NCI-H526 (cell line): ENCODE results near the gene GRM8.

Experiments used
- DNase-seq, 2 experiments: peaks; one replicate each; lab custom pipeline; 2025; lab: John Stamatoyannopoulos, UW

The GRM8 gene

DNA sequence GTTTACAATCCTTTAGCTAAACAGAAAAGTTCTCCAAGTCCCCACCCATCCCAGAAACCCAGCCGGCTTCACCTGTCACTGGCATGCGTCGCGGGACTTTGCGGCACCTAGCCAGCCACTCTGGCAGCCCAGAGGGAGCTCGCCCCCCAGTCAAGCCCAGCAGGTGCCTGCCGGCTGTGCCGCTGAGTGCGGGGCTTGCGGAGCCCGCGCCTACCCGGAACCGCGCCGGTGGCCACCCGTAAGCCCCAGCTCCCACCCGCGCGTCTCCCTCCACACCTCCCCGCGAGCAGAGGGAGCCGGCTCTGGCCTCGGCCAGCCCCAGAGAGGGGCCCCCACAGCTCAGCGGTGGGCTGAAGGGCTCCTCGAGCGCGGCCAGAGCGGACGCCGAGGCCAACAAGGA lies 446.1 kb downstream of the GRM8 start:
- no peak for DNase-seq

GRCh38 chr7:126805351-126805750 lies 447.4 kb downstream of the GRM8 start:
- DNase-seq = no peak

- no peak for DNase-seq
Measured at GRCh38 chr7:126804604-126805003, 448.1 kb downstream of the GRM8 start.

DNA sequence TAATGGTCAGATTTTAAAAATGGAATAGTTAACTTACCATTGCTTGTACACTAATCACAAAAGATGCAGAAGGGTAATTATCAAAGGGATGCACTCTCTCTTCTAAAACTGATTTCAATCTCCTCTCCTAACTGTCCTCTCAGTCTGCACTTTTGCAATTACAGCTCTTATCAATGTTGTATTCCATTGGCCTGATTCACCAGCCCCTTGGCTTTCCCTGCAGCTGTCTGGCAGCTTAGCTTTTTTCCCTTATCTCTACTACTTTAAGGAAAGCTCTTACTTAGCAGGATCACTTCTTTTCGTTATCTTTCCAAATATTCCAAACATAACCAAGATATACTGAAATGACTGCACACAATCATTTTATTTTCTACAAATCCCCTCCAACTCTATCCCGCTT lies 448.8 kb downstream of the GRM8 start:
- no peak for DNase-seq

DNA sequence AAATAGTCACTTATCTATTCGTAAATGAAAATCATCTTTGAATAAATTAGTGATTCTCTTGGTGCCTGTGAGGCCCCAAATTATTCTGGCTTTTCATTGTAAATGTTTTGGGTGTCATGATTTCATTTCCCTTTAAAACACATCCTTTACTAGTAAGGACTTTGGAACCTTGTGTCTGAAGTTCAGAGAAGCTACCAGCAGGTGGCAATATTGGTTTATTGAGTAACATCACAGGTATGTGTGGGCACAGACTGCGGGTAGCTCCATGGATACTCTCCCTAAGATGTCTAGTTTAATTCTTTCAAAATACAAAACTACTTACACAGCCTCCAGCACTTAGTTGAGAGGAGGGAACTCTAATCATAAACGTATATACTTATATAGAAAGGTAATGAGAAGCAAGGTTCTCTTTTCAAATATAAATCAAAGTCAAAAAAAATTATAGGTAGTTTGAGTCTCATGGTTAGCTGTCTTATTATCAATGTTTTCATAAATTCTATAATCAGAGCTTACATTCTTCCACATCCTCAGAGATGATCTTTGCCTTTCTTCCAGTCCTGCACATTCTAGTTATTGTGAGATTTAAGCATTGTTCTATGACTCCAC lies 449.6 kb downstream of the GRM8 start:
- peak; percentile 67 to 86 for DNase-seq

- DNase-seq = no peak
Measured at GRCh38 chr7:126801733-126802132, 451.0 kb downstream of the GRM8 start.

DNA sequence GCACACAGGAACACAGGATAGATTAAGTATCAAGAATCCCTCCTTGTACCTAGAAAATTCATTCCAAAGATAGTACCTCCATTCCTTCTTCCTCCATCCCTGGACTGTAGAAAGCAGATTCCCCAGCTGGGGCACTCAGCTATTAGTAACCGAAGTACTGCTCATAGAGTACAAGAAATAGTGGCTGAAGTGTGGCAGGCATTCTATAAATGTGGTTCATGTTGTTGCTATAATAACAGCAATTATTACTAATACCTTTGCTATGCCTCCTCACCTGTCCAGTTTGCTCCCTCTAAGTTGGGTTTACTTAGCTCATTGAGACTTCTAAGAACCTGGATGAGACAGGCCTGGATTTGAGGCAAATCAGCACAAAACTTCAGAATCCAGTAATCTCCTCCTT lies 453.2 kb downstream of the GRM8 start:
- no peak for DNase-seq

DNA sequence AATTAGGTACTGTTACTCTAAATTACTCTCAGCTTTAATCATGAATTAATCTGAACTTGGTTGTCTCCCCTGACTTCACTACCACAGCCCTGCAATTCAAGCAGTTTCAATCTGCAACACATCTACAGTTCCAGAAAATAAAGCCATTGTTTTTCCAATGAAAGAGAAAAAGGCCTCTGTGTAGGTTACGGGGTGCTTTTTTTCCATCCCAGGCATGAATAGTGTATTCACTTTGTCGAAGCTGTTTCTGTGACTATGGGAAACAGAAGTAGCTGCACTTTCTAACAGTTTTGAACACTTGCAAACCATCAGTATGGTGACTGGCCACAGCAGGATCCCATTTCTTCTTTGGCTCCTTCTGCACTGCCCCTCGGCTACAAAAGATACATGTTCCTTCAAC lies 460.2 kb downstream of the GRM8 start:
- no peak for DNase-seq

DNA sequence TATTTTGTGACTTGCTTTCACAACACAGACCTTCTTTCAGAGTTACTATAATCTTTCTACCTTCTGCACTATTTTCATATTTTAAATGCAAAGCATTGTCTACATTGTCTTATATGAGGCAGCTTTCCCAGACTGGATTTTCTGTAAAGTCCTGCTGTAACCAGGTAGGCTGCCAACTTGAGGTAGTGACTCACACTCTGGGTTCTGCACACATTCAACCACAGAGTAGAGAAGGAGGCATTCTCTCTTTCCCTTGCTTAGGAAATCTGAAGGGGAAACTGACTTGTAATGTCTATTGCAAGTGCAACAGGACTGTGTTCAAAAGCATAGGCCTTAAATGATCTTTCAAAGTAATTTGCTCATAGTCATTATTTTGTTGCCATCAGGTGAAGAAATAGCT lies 461.4 kb downstream of the GRM8 start:
- DNase-seq = no peak

DNA sequence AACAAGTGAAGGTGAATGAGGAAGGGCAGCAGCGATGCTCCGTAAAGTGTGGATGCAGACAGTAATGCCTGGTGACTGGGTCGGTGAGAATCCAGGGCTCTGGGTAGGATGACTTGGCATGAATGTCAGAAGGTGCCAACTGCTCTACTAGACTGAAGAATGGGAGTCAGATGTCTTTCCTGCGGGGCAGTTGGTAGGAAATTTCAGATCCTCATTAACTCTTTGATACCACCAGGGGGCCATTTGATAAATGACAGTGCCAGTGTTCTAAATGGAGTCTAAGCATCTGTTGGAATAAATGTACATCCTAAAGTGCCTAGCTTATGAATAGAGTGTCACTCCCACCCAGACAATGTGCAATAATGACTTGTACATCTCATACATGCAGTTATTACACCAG lies 462.0 kb downstream of the GRM8 start:
- peak in 1 of 2 experiments; percentile 24 for DNase-seq

DNA sequence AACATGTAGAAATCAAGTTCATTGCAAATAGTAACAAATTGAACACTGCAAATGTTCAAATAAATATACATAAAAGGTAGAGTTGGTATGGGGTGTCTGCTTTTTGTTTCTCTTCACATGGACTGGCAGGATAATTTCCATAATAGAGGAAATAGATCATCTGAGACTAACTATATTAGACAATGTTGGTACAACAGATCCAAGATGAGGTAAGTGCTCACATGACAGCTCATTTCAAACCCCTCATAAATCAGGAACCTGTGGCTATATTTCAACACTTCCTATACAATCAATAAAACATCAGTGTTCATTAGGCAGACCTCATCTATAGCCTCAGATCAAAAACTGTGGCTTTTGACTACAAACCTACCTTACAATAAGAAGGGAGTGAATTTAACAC lies 469.1 kb downstream of the GRM8 start:
- no peak for DNase-seq

GRCh38 chr7:126780993-126781392 lies 471.7 kb downstream of the GRM8 start:
- no peak for DNase-seq

- DNase-seq = peak; percentile 4 to 8
Measured at GRCh38 chr7:126778101-126778500, 474.6 kb downstream of the GRM8 start.

DNA sequence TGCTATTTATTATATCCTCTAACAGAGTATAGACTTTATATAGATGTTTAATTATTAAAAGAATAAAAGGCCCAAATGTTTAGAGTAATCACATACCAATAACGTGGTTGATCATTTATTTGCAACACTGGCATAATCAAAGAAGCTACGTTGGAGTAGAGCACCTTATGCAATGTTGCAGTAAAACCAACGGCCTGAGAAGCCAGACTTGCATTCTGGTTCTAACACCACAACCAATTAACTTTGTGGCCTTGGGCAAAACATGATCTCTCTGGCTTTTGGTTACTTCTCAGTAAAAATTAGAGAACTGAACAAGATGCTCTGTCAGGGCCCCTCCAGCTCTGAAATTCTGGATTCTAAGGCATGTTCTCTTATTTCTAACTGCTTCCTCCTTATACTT lies 476.2 kb downstream of the GRM8 start:
- DNase-seq = no peak

DNA sequence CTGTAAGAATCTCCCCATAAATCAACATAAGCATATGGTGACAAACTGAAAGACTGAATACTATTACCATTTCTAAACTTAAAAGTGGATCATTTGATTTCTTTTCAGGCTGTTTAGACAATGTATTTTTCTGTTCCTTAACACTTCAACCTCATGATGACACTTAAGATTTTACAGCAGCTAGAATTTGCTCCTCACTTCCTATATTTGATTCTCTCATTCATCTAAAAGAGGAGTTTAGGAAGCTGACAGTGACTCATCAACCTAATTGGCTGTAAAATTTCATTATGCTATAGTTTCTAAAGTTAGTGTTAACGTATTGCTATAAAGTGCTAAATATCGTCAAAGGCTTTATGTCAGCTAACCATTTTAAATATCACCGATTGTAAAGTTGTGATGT lies 478.7 kb downstream of the GRM8 start:
- no peak for DNase-seq

GRCh38 chr7:126768836-126769235 lies 483.9 kb downstream of the GRM8 start:
- DNase-seq = no peak

DNA sequence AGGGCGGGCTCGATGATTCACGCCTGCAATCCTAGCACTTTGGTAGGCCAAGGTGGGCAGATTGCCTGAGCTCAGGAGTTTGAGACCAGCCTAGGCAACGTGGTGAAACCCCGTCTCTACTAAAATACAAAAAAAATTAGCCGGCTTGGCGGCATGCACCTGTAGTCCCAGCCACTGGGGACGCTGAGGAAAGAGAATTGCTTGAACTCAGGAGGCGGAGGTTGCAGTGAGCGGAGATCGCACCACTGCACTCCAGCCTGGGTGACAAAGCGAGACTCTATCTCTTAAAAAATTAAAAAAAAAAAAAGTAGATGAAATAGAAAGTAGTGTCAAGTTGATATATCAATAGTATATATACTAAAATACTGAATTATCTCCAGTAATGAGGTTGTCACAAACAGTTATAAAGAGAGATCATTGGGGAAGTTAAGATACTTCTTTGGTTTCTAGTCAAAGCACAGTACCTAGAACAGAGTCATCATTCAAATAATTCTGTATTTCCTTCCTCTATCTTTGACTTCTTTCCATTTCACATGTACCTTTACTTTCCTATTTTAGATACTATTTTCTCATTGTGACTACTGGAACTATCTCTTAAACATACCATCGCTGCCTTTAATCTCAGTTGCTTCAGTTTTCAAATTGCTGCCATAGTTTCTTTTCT lies 491.7 kb downstream of the GRM8 start:
- DNase-seq = no peak

DNA sequence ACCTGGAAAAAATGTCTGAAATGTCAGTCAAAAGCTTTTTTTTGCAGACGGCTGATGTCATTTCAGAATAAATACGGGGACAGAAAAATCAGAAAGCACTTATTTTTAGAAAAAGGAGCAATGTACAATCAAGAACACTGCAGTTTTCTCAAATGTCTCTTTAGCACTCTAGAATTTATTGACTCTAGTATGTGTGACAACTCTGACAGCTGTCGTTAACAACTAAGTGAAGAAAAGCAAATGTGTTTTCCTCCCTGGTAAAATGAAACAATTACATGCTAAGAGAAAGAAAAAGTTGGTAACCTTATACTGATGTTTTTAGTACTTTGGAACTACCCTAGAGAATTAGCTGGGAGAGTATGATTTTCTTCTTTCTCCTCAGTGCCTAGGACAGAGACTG lies 497.4 kb downstream of the GRM8 start:
- DNase-seq = no peak

GRCh38 chr7:126750207-126750911 lies 502.4 kb downstream of the GRM8 start:
- no peak for DNase-seq

DNA sequence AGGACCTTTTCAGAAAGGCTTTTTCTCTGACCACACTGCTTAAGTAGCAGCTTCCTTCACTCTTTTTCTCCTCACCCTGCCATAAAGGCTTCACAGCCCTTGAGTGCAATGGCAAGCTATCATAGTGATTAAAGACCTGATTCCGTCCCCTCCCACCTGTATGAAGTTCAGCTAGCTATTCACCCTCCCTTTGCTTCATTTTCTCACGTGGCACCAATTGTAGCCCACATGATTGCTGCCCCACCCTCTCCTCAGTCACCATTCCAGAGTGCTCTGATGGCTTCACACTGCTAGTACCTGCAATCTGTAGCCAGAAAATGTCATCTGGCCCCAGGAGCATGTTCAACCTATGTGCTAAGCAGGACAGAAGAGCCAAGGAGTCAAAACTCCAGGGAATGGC lies 523.8 kb downstream of the GRM8 start:
- DNase-seq = no peak

DNA sequence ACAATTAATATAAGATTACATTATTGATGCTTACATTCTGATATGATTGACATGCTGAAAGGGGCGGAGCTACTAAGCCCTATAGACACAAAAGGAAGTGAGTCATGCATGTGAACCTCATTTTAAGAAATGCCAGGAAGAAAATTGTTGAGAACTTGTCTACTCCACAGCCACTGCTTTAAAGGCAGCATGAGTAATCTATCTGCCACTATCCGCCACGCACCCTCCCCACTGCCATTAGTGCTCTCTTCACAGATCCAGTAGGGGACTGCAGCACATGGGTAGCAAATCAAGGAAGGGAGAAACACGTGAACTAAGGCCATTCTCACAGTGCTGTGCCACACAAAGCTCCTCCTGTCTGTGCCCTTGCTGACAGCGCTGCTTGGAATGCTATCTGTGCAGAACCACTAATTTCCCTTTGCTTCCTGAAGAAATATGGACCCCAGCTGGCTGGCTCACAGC lies 524.8 kb downstream of the GRM8 start:
- no peak for DNase-seq

DNA sequence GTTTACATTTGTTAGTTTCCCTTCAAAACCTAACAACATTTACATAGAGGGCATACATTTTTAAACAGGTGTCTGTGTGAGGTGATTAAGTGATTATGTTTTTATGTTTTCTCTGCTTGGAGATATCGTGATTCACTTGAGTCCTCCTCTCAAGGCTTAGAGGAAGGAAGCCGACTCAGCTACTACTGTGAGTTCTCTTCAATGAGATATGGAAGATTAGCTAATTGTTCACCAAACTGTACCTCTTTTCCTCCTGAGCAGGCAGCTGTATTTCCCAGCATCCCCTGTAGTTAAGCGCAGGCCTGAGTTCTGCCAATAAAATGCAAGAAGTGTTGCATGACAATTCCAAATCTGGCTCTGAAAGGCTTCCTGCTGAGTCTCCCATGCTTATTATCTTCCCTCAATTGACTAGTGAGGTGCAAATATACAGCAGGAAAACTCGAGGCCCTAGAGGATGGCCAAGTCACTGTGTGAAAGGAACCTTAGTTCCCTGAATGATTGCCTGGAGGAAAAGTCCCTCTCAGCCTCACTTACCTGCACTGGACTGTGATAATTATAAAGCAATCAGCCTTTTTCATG lies 528.7 kb downstream of the GRM8 start:
- no peak for DNase-seq

DNA sequence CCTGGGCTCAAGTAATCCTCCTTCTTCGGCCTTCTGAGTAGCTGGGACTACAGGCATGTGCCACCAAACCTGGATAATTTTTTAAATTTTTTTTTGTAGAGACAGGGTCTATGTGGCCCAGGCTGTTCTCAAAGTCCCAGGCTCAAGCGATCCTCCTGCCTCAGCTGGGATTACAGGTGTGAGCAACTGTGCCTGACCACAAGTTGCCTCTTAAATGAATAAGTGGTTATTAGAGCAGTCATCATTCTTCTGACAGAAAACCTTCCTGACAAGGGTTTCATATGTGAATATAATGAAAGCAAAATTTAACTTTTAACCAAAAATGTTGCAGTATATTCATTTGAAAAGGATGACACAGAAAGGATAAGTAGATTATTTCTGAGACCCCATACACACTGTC lies 532.5 kb downstream of the GRM8 start:
- DNase-seq = no peak
